NB4 (cell line): ENCODE measurements around the gene CLCN7.

ENCODE experiments used
- DNase-seq: peaks from one replicate; pipeline ENCODE4 v3.0.0; 2010; ENCODE audit warnings: low read depth
- H3K4me3 ChIP-seq: one replicate; pipeline ENCODE4 v1.5.1; 2011; ENCODE audit warnings: mild to moderate bottlenecking, low read depth, low read length, moderate library complexity
- CTCF ChIP-seq: IDR thresholded peaks from one replicate; pipeline ENCODE4 v1.5.1; 2012; ENCODE audit warnings: low read depth, low read length
- MAX ChIP-seq: IDR thresholded peaks from 2 replicates; pipeline ENCODE4 v1.6.1; 2011; ENCODE audit warnings: low read depth, low read length
- MYC ChIP-seq: IDR thresholded peaks from 2 replicates; pipeline ENCODE4 v1.6.1; 2011; ENCODE audit warnings: low read depth, low read length
- POLR2A ChIP-seq: IDR thresholded peaks from 2 replicates; pipeline ENCODE4 v1.6.1; 2011; ENCODE audit warnings: mild to moderate bottlenecking; ENCODE audit not compliant: insufficient read length; ENCODE audit errors: extremely low read depth

CLCN7 gene

GRCh38 chr16:1474796-1475551, at the start of gene CLCN7:
Gene CLCN7, minus strand, starts transcription at chr16:1475028. Its CDS starts 54 bp downstream, at chr16:1474974.
- DNase-seq = peak; percentile 90
- TF ChIP-seq MAX (peak; percentile 99), CTCF (no peak), MYC (peak; percentile 91), POLR2A (peak; percentile 70)
- H3K4me3 ChIP-seq = peak within 1 kb of the TSS; percentile 97

GRCh38 chr16:1524366-1524765, 49.5 kb upstream of the CLCN7 start:
- no peak for TF ChIP-seq CTCF
- TF ChIP-seq MAX = no peak
- no peak for TF ChIP-seq MYC
- no peak overlapping the region for H3K4me3 ChIP-seq
- DNase-seq = no peak

- TF ChIP-seq MYC (no peak), POLR2A (no peak), CTCF (no peak), MAX (no peak)
- no peak for DNase-seq
- H3K4me3 ChIP-seq = no peak overlapping the region
These were observed 48.9 kb upstream of the CLCN7 start for GRCh38 chr16:1523581-1524245.

GRCh38 chr16:1520461-1520860, 45.6 kb upstream of the CLCN7 start:
- TF ChIP-seq CTCF (no peak), MAX (no peak), POLR2A (no peak), MYC (no peak)
- no peak overlapping the region for H3K4me3 ChIP-seq
- no peak for DNase-seq

- no peak overlapping the region for H3K4me3 ChIP-seq
- no peak for TF ChIP-seq POLR2A
- no peak for TF ChIP-seq MAX
- TF ChIP-seq MYC = no peak
- no peak for TF ChIP-seq CTCF
- no peak for DNase-seq
These were observed 45.0 kb upstream of the CLCN7 start for GRCh38 chr16:1519831-1520230.

GRCh38 chr16:1518626-1519135, 43.9 kb upstream of the CLCN7 start:
- TF ChIP-seq POLR2A = no peak
- no peak for TF ChIP-seq MAX
- TF ChIP-seq CTCF = no peak
- TF ChIP-seq MYC = no peak
- DNase-seq = no peak
- H3K4me3 ChIP-seq = no peak overlapping the region
